CD4-positive, alpha-beta T cell (primary cell): ENCODE measurements around the gene ZNF580. TPM values are rescaled to one million over a fixed set of nuclear protein-coding genes. Genes with fewer than 3 reads are reported as not detected.

Source experiments
- ATAC-seq: fragments of 200-7000 bp; cut with Tn5 transposase; one replicate; pipeline ENCODE4 v1.10.0; 2022; ENCODE audit warnings: mild to moderate bottlenecking; ENCODE audit not compliant: poor library complexity
- CTCF ChIA-PET: fragments of 350-600 bp; sonication (Branson Sonifier 250); formaldehyde crosslinking; loops from one replicate; lab custom pipeline; 2021; ENCODE audit warnings: antibody characterized with exemption, inconsistent platforms; lab: Charles Lee
- POLR2A ChIA-PET: fragments of 350-600 bp; sonication (Branson Sonifier 250); formaldehyde crosslinking; loops from one replicate; lab custom pipeline; 2021; ENCODE audit warnings: antibody characterized with exemption, inconsistent platforms; lab: Charles Lee
- DNase-seq, 14 experiments: peaks; one replicate each; pipeline ENCODE4 v3.0.0-alpha.2; 2013 to 2020; ENCODE audit warnings: mixed read lengths in 2 of 14
- H3K27ac ChIP-seq, 2 donors: one replicate each; pipeline versions ENCODE4 v1.5.1 to v1.7.0; 2013; ENCODE audit warnings: low read length in 2 of 2, low read depth in 1 of 2, mild to moderate bottlenecking in 1 of 2
- H3K27me3 ChIP-seq, 2 experiments: 1 replicate in 1 of 2; 2 replicates in 1 of 2; pipeline versions ENCODE4 v1.6.1 to v1.7.0; 2013; ENCODE audit warnings: low read length in 2 of 2, control low read depth in 1 of 2, mild to moderate bottlenecking in 1 of 2, moderate library complexity in 1 of 2; ENCODE audit not compliant: insufficient read depth in 2 of 2, control insufficient read depth in 1 of 2
- H3K36me3 ChIP-seq: one replicate; pipeline ENCODE4 v1.6.1; 2013; ENCODE audit warnings: low read length, control low read depth; ENCODE audit not compliant: insufficient read depth
- H3K4me1 ChIP-seq: one replicate; pipeline ENCODE4 v1.6.1; 2013; ENCODE audit warnings: low read length, control low read depth; ENCODE audit not compliant: insufficient read depth
- H3K4me3 ChIP-seq: one replicate; pipeline ENCODE4 v1.5.1; 2013; ENCODE audit warnings: mild to moderate bottlenecking, low read length, moderate library complexity
- H3K9me3 ChIP-seq, 2 experiments: 1 replicate in 1 of 2; 2 replicates in 1 of 2; pipeline versions ENCODE4 v1.6.1 to v1.7.0; 2013; ENCODE audit warnings: low read length in 2 of 2, mild to moderate bottlenecking in 2 of 2, control low read depth in 1 of 2, moderate library complexity in 1 of 2; ENCODE audit not compliant: control insufficient read depth in 1 of 2, insufficient read depth in 1 of 2
- H3K27ac Mint-ChIP-seq: one replicate; pipeline ENCODE4 v1.8.0; 2020; ENCODE audit warnings: mixed read lengths
- H3K27me3 Mint-ChIP-seq: one replicate; pipeline ENCODE4 v1.8.0; 2021; ENCODE audit warnings: mixed read lengths
- H3K36me3 Mint-ChIP-seq: one replicate; pipeline ENCODE4 v1.8.0; 2021; ENCODE audit warnings: low read depth, mixed read lengths
- H3K4me1 Mint-ChIP-seq: one replicate; pipeline ENCODE4 v1.8.0; 2021; ENCODE audit warnings: low read depth, mixed read lengths
- H3K4me3 Mint-ChIP-seq: one replicate; pipeline ENCODE4 v1.8.0; 2020; ENCODE audit warnings: mild to moderate bottlenecking, mixed read lengths
- H3K9me3 Mint-ChIP-seq: one replicate; pipeline ENCODE4 v1.8.0; 2020; ENCODE audit warnings: mixed read lengths
- CTCF ChIP-seq: fragments of 200-600 bp; IDR thresholded peaks from one replicate; pipeline ENCODE4 v1.8.0; 2022; ENCODE audit warnings: antibody characterized with exemption, mild to moderate bottlenecking
- intact Hi-C, 2 experiments: fragments of 100-400 bp; cut with DNase I in 1 of 2; cut with micrococcal nuclease in 1 of 2; formaldehyde crosslinking; loops; one replicate each; pipeline versions ENCODE4 v1.15.1 to v1.9.0; 2023 to 2025; cut with DNase I, micrococcal nuclease
- total RNA-seq, 174 experiments: library from RNA in 2 of 174; stranded (reverse) in 2 of 174; gene quantifications; one replicate each; pipeline ENCODE4 v1.2.3 and lab custom pipeline; 2021 to 2026

ZNF580 gene
- total RNA-seq, 2 experiments from 2014 or later = 45.2 to 46.6 TPM

DNA sequence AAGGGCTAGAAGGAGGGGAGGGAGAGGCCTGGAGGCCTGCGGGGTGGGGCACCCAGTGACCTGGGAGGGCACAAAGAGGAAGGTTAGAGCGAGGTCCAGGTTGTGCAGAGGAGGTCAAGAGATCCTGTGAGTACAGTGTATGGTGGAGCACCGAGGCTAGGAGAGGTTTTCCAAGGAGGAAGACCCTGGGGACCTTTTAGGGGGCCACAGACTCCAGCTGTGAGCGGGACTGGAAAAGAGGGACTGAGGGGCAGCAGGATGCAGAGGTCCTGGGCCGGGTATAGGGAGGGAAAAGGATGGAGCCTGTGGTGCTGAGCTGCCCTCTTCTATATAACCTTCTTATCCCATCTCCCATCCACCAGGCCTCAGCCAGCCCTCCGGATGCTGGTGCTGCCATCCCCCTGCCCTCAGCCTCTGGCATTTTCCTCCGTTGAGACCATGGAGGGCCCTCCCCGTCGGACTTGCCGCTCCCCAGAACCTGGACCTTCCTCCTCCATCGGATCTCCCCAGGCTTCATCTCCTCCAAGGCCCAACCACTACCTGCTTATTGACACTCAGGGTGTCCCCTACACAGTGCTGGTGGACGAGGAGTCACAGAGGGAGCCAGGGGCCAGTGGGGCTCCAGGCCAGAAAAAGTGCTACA, 3.5 kb downstream of the ZNF580 start:
- peak overlapping the region; percentile 71 to 78 for H3K27ac ChIP-seq
- DNase-seq (no peak), ATAC-seq (no peak)
- POLR2A ChIA-PET = interaction anchor here (1.5 to 3.0 kb wide), 4 partner anchors 8 to 38 kb away, joined by 3 to 24 read pairs (median 12); partner anchors contain the start of genes U2AF2, ZNF784 and ZNF865
- peaks cover 78% of the 10 kb centered on the region for H3K4me1 ChIP-seq
- no peak for TF ChIP-seq CTCF
- Mint-ChIP-seq H3K4me1 (peaks cover 50% of the 10 kb centered on the region), H3K27ac (peak overlapping the region; percentile 88), H3K36me3 (peaks cover 16% of the 10 kb centered on the region), H3K4me3 (peak overlapping the region; percentile 89), H3K9me3 (no peaks in the 10 kb centered on the region), H3K27me3 (no peaks in the 10 kb centered on the region)
- intact Hi-C loops = loop anchor here in 1 of 2 experiments (5.0 kb wide), 2 partner anchors 47 to 257 kb away; partner anchors contain the start of genes FIZ1 and RPL28
- peak overlapping the region; percentile 78 for H3K4me3 ChIP-seq
- CTCF ChIA-PET = no interaction called here
- H3K36me3 ChIP-seq = peaks cover 12% of the 10 kb centered on the region
- H3K9me3 ChIP-seq = peaks cover 0 to 5% of the 10 kb centered on the region in 2 experiments
- no peaks in the 10 kb centered on the region for H3K27me3 ChIP-seq

- Mint-ChIP-seq H3K9me3 (no peaks in the 10 kb centered on the region), H3K4me1 (peaks cover 53% of the 10 kb centered on the region), H3K27ac (peak overlapping the region; percentile 36), H3K4me3 (peak overlapping the region; percentile 89), H3K36me3 (peaks cover 16% of the 10 kb centered on the region), H3K27me3 (no peaks in the 10 kb centered on the region)
- Histone ChIP-seq H3K36me3 (peaks cover 12% of the 10 kb centered on the region), H3K27me3 (no peaks in the 10 kb centered on the region), H3K27ac (no peak overlapping the region), H3K4me3 (no peak overlapping the region), H3K9me3 (peaks cover 0 to 5% of the 10 kb centered on the region in 2 experiments), H3K4me1 (peaks cover 75% of the 10 kb centered on the region)
- CTCF ChIA-PET = no interaction called here
- no peak for TF ChIP-seq CTCF
- DNase-seq = no peak
- ATAC-seq = no peak
- POLR2A ChIA-PET = interaction anchor here (0.6 to 3.0 kb wide), 3 partner anchors 9 to 1486 kb away, joined by 4 to 24 read pairs (median 10); partner anchors contain the start of genes U2AF2 and ZNF784
- intact Hi-C loops = loop anchor here (5.0 kb wide), 3 partner anchors 37 to 258 kb away; partner anchors contain the start of genes FIZ1 (in 1 of the 2) and RPL28 (in 1 of the 2)
Measured at GRCh38 chr19:55644842-55645511, 4.2 kb downstream of the ZNF580 start.

DNA sequence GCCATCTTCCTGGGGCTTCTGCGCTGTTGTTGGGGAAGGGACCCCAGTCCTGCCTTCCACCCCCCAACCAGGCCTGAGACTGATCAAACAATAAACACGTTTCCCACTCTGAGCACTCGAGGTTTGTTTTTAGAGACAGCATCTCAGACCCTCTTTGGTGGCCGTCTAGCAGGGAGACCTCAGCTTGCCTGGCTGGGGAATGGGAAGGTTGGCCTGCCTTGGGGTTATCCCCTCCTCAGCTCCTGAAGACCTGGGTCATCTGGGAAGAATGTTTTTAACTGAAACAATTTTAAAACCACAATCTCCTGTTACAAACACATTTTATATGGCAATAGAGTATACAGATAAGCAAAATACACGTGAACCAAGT, 4.7 kb downstream of the ZNF580 start:
- no peak for ATAC-seq
- Histone ChIP-seq H3K9me3 (peaks cover 0 to under 1% of the 10 kb centered on the region in 2 experiments), H3K4me3 (no peak overlapping the region), H3K36me3 (peaks cover 12% of the 10 kb centered on the region), H3K27me3 (no peaks in the 10 kb centered on the region), H3K27ac (no peak overlapping the region), H3K4me1 (peaks cover 70% of the 10 kb centered on the region)
- peaks cover 16% of the 10 kb centered on the region for H3K36me3 Mint-ChIP-seq
- peaks cover 53% of the 10 kb centered on the region for H3K4me1 Mint-ChIP-seq
- CTCF ChIA-PET = interaction anchor here (0.6 kb wide), 1 partner anchor 12 kb away, joined by 3 read pairs; no protein-coding TSS in a partner anchor
- peak overlapping the region; percentile 36 for H3K27ac Mint-ChIP-seq
- no peak for TF ChIP-seq CTCF
- no peaks in the 10 kb centered on the region for H3K9me3 Mint-ChIP-seq
- no peaks in the 10 kb centered on the region for H3K27me3 Mint-ChIP-seq
- intact Hi-C loops = loop anchor here in 1 of 2 experiments (5.0 kb wide), 1 partner anchor 37 kb away; no protein-coding TSS in a partner anchor
- H3K4me3 Mint-ChIP-seq = peak overlapping the region; percentile 82
- POLR2A ChIA-PET = interaction anchor here (0.6 to 2.0 kb wide), 4 partner anchors 9 to 1487 kb away, joined by 3 to 10 read pairs (median 4); partner anchors contain the start of genes U2AF2 and ZNF524
- no peak for DNase-seq
